Mucosa of stomach (tissue), 1 donor: ENCODE data around the gene CHMP6.

Experiments used
- H3K27me3 ChIP-seq: one replicate; pipeline ENCODE4 v1.7.0; 2013; ENCODE audit warnings: mild to moderate bottlenecking, low read length; ENCODE audit not compliant: control insufficient read depth, insufficient read depth
- H3K36me3 ChIP-seq: one replicate; pipeline ENCODE4 v1.7.0; 2013; ENCODE audit warnings: low read length; ENCODE audit not compliant: control insufficient read depth, insufficient read depth
- H3K4me1 ChIP-seq: one replicate; pipeline ENCODE4 v1.7.0; 2013; ENCODE audit warnings: mild to moderate bottlenecking, low read length; ENCODE audit not compliant: control insufficient read depth, insufficient read depth
- H3K4me3 ChIP-seq: one replicate; pipeline ENCODE4 v1.7.0; 2013; ENCODE audit warnings: low read length
- H3K9ac ChIP-seq: one replicate; pipeline ENCODE4 v1.7.0; 2013; ENCODE audit warnings: mild to moderate bottlenecking, low read length, moderate library complexity
- H3K9me3 ChIP-seq: one replicate; pipeline ENCODE4 v1.7.0; 2013; ENCODE audit warnings: mild to moderate bottlenecking, low read length, moderate library complexity; ENCODE audit not compliant: control insufficient read depth
- donor health status: Pancreatic carcinoma.

CHMP6 gene

GRCh38 chr17:80960797-80961452 lies 30.7 kb upstream of the CHMP6 start:
- no peaks in the 10 kb centered on the region for H3K36me3 ChIP-seq
- no peak overlapping the region for H3K9ac ChIP-seq
- H3K9me3 ChIP-seq: no peaks in the 10 kb centered on the region
- H3K4me1 ChIP-seq: peaks cover 14% of the 10 kb centered on the region
- H3K27me3 ChIP-seq: no peaks in the 10 kb centered on the region
- H3K4me3 ChIP-seq: no peak overlapping the region

GRCh38 chr17:80961541-80962330 lies 29.9 kb upstream of the CHMP6 start:
- Histone ChIP-seq H3K9ac (no peak overlapping the region), H3K36me3 (no peaks in the 10 kb centered on the region)

GRCh38 chr17:80962356-80963329 lies 29.0 kb upstream of the CHMP6 start:
- H3K27me3 ChIP-seq: no peaks in the 10 kb centered on the region
- no peak overlapping the region for H3K9ac ChIP-seq
- no peaks in the 10 kb centered on the region for H3K9me3 ChIP-seq
- H3K4me1 ChIP-seq: peaks cover 14% of the 10 kb centered on the region
- H3K36me3 ChIP-seq: no peaks in the 10 kb centered on the region
- H3K4me3 ChIP-seq: no peak overlapping the region

More at GRCh38 chr17:80961541-80962330, 29.9 kb upstream of the CHMP6 start:
- Histone ChIP-seq H3K9me3 (no peaks in the 10 kb centered on the region), H3K4me1 (peaks cover 14% of the 10 kb centered on the region), H3K27me3 (no peaks in the 10 kb centered on the region), H3K4me3 (no peak overlapping the region)

- no peak overlapping the region for H3K9ac ChIP-seq
- H3K36me3 ChIP-seq: no peaks in the 10 kb centered on the region
- no peak overlapping the region for H3K4me3 ChIP-seq
- H3K27me3 ChIP-seq: no peaks in the 10 kb centered on the region
- no peaks in the 10 kb centered on the region for H3K9me3 ChIP-seq
- peaks cover 15% of the 10 kb centered on the region for H3K4me1 ChIP-seq
Measured at GRCh38 chr17:80963812-80964543, 27.7 kb upstream of the CHMP6 start.

- peaks cover 3% of the 10 kb centered on the region for H3K27me3 ChIP-seq
- H3K4me3 ChIP-seq: no peak overlapping the region
- H3K4me1 ChIP-seq: peaks cover 13% of the 10 kb centered on the region
- H3K36me3 ChIP-seq: no peaks in the 10 kb centered on the region
- no peaks in the 10 kb centered on the region for H3K9me3 ChIP-seq
- H3K9ac ChIP-seq: no peak overlapping the region
Measured at GRCh38 chr17:80964544-80964856, 27.1 kb upstream of the CHMP6 start.

GRCh38 chr17:80964859-80965580 lies 26.6 kb upstream of the CHMP6 start:
- H3K4me3 ChIP-seq: no peak overlapping the region
- peaks cover 10% of the 10 kb centered on the region for H3K4me1 ChIP-seq
- no peaks in the 10 kb centered on the region for H3K36me3 ChIP-seq
- H3K27me3 ChIP-seq: peaks cover 7% of the 10 kb centered on the region
- no peak overlapping the region for H3K9ac ChIP-seq
- no peaks in the 10 kb centered on the region for H3K9me3 ChIP-seq

- Histone ChIP-seq H3K4me1 (peaks cover 6% of the 10 kb centered on the region), H3K9ac (no peak overlapping the region), H3K36me3 (no peaks in the 10 kb centered on the region), H3K27me3 (peaks cover 12% of the 10 kb centered on the region), H3K4me3 (no peak overlapping the region), H3K9me3 (no peaks in the 10 kb centered on the region)
Measured at GRCh38 chr17:80965606-80966005, 26.0 kb upstream of the CHMP6 start.

- H3K4me3 ChIP-seq: no peak overlapping the region
- no peaks in the 10 kb centered on the region for H3K9me3 ChIP-seq
- no peak overlapping the region for H3K9ac ChIP-seq
- peaks cover 6% of the 10 kb centered on the region for H3K4me1 ChIP-seq
- peaks cover 30% of the 10 kb centered on the region for H3K27me3 ChIP-seq
- no peaks in the 10 kb centered on the region for H3K36me3 ChIP-seq
Measured at GRCh38 chr17:80967404-80967872, 24.2 kb upstream of the CHMP6 start.

- Histone ChIP-seq H3K9ac (no peak overlapping the region), H3K4me1 (peaks cover 6% of the 10 kb centered on the region), H3K9me3 (no peaks in the 10 kb centered on the region), H3K36me3 (no peaks in the 10 kb centered on the region), H3K27me3 (peaks cover 30% of the 10 kb centered on the region), H3K4me3 (no peak overlapping the region)
Measured at GRCh38 chr17:80968602-80969029, 23.0 kb upstream of the CHMP6 start.

- H3K36me3 ChIP-seq: no peaks in the 10 kb centered on the region
- H3K9me3 ChIP-seq: no peaks in the 10 kb centered on the region
- no peak overlapping the region for H3K4me3 ChIP-seq
- H3K9ac ChIP-seq: no peak overlapping the region
- H3K4me1 ChIP-seq: peaks cover 6% of the 10 kb centered on the region
- peaks cover 30% of the 10 kb centered on the region for H3K27me3 ChIP-seq
Measured at GRCh38 chr17:80969030-80969673, 22.5 kb upstream of the CHMP6 start.
